Hepatocyte (in vitro differentiated cells): ENCODE measurements around the gene DOCK3.

Experiments
- CTCF ChIP-seq: fragments of 200-600 bp; sonication (generic); IDR thresholded peaks from 2 replicates; pipeline ENCODE4 v1.5.1; 2016; ENCODE audit warnings: antibody characterized with exemption, mild to moderate bottlenecking; ENCODE audit not compliant: poor library complexity
- EZH2 ChIP-seq: fragments of 200-600 bp; sonication (generic); IDR thresholded peaks from 2 replicates; pipeline ENCODE4 v1.6.1; 2016; ENCODE audit warnings: antibody characterized with exemption, mild to moderate bottlenecking, borderline replicate concordance

GRCh38 chr3:51395493-51396213 lies 720.9 kb downstream of the DOCK3 start:
- no peak for TF ChIP-seq CTCF
- TF ChIP-seq EZH2: no peak
